Astrocyte of the cerebellum (primary cell): ENCODE results near the gene SETD1A.

ENCODE experiments used
- DNase-seq: peaks from one replicate; pipeline ENCODE4 v3.0.0-alpha.2; 2011; ENCODE audit warnings: low read depth
- H3K4me3 ChIP-seq: 2 replicates; pipeline ENCODE4 v1.5.1; 2011; ENCODE audit warnings: mild to moderate bottlenecking, low read depth, low read length, moderate library complexity
- CTCF ChIP-seq: IDR thresholded peaks from 2 replicates; pipeline ENCODE4 v1.5.1; 2012; ENCODE audit warnings: low read length, low read depth, moderate library complexity, mild to moderate bottlenecking; ENCODE audit errors: missing control alignments
- in situ Hi-C: cut with HindIII; loops from 2 replicates; pipeline ENCODE4 v1.10.0; 2017; ENCODE audit warnings: low sequenced_read_pairs

Gene SETD1A

GRCh38 chr16:31001507-31002249, 44.1 kb downstream of the SETD1A start:
- DNase-seq: no peak

GRCh38 chr16:31002250-31002700, 44.7 kb downstream of the SETD1A start:
- no peak for TF ChIP-seq CTCF
- no peak overlapping the region for H3K4me3 ChIP-seq
- no peak for DNase-seq
- in situ Hi-C loops: loop anchor here (5.0 kb wide), 1 partner anchor 60 kb away; no protein-coding TSS in a partner anchor

More at GRCh38 chr16:31001507-31002249, 44.1 kb downstream of the SETD1A start:
- in situ Hi-C loops: loop anchor here (5.0 kb wide), 1 partner anchor 61 kb away; no protein-coding TSS in a partner anchor
- H3K4me3 ChIP-seq: no peak overlapping the region
- no peak for TF ChIP-seq CTCF

- TF ChIP-seq CTCF: no peak
- no peak overlapping the region for H3K4me3 ChIP-seq
- in situ Hi-C loops: loop anchor here (5.0 kb wide), 1 partner anchor 59 kb away; no protein-coding TSS in a partner anchor
- no peak for DNase-seq
Observed at GRCh38 chr16:31002862-31003341, 45.3 kb downstream of the SETD1A start.

GRCh38 chr16:31003744-31004143, 46.2 kb downstream of the SETD1A start:
- no peak for TF ChIP-seq CTCF
- in situ Hi-C loops: loop anchor here (5.0 kb wide), 1 partner anchor 59 kb away; no protein-coding TSS in a partner anchor
- no peak overlapping the region for H3K4me3 ChIP-seq
- DNase-seq: no peak

GRCh38 chr16:31004658-31005057, 47.1 kb downstream of the SETD1A start:
- in situ Hi-C loops: loop anchor here (5.0 kb wide), 1 partner anchor 58 kb away; no protein-coding TSS in a partner anchor
- no peak overlapping the region for H3K4me3 ChIP-seq
- TF ChIP-seq CTCF: no peak
- DNase-seq: no peak

GRCh38 chr16:31005350-31006085, 48.0 kb downstream of the SETD1A start:
- DNase-seq: no peak
- in situ Hi-C loops: no loop called here
- TF ChIP-seq CTCF: no peak
- no peak overlapping the region for H3K4me3 ChIP-seq
